Stimulated activated CD8-positive, alpha-beta memory T cell treated with anti-CD3 and anti-CD28 coated beads, Interleukin-15, amount 100 ng/mL, for 48 hours (primary cell): ENCODE results near the gene P3H2.

ENCODE experiments used
- DNase-seq, 2 donors: peaks; one replicate each; pipeline ENCODE4 v3.0.0-alpha.2; 2020; ENCODE audit warnings: low read depth in 2 of 2

P3H2 gene

GRCh38 chr3:190017521-190018288 is 103.0 kb downstream of the P3H2 start:
- no peak for DNase-seq

- no peak for DNase-seq
Measured at GRCh38 chr3:190016966-190017365, 103.7 kb downstream of the P3H2 start.

- DNase-seq, result no peak
Measured at GRCh38 chr3:190014940-190015339, 105.8 kb downstream of the P3H2 start.

GRCh38 chr3:190013943-190014924 is 106.5 kb downstream of the P3H2 start:
- no peak for DNase-seq

DNA sequence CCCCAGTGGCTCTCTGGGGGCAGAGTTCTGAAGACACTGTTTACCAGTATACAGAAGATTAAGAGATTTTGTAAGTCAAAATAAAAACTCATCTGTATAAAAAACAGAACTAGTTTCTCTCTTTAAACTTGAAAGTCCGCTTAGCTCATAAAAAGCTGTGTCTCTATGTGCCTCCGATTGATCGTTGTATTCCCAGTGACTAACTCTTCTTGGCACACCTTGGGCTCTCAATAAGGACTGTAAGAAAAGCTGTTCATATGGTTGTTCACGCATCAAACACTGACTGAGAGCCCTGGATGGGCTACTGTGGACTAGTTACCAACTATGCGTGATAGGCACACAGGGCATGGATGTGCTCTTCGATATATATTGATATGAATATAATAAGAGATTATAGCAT is 107.9 kb downstream of the P3H2 start:
- no peak for DNase-seq

DNA sequence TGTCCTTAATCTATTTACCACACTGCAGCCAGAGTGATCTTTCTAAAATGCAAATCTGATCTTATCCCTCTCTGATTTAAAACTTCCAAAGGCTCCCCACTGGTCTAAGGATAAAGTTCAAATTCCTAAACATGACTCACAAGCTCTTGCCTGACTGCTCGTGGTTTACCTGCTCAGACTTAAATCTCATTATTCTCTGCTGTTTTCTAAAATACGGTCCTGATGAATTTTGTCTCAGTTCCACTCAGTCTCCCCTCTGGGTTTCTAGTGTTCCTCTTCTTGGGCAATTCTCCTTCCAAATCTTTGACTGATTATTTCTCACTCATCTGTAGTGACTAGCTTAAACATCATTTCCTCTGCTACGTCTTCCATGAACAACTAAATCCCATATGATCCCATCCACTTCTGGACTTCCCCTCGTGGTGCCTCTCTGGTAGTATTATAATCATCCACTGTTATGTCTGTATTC is 108.3 kb downstream of the P3H2 start:
- no peak for DNase-seq

DNA sequence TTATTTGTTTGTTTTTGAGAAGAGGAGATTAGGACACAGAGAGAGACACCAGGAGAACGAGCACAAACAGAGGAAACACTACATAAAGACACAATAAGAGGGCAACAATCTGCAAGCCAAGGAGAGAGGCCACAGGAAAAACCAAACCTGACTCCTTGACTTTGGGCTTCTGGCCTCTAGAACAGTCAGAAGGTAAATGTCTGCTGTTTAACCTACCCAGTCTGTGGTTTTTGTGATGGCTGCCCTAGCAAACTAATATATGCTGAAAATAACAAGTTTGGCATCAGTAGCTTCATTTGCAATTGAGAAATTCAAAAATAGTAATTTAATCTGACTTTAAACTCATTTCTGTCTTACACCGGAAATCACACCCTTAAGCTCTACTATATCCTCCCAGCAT is 110.2 kb downstream of the P3H2 start:
- no peak for DNase-seq

GRCh38 chr3:190009614-190010013 is 111.1 kb downstream of the P3H2 start:
- no peak for DNase-seq

GRCh38 chr3:190008432-190008831 is 112.3 kb downstream of the P3H2 start:
- DNase-seq, result no peak

DNA sequence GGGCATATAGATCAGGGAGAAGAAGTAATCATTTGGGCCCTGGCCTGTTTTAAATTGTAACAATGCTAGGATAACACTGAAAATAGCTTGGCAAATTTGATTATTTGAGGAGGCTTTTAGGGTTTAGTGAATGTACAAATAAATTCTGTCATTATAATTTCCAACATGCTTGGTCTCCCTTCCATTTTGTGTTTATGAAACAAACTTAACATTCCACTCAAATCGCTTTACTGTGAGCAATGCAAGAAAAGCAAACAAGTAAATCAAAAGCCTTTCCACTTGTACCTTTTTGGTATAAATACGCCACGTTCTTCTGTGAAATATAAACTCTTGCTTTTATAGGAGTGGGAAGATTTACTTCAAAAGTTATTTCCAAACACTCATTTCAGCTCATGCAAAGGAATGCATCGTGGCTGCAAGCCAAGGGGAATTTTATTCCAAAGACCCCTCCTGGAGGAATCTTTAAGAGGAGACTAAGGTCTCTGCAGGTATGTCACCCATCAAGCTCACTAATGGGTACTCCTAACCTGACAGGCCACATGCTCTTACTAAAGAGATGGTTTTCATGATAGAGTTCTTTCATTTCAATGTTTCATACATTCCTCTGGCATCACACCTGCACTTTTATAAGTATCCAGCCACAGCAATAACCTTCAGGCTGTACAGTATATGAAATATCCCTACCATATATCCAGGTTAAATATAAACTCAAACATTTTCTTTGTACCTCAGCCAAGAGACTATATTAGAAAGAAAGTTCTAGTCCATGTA is 115.2 kb downstream of the P3H2 start:
- no peak for DNase-seq

GRCh38 chr3:190004656-190005055 is 116.0 kb downstream of the P3H2 start:
- DNase-seq, result no peak

GRCh38 chr3:190003681-190004123 is 117.0 kb downstream of the P3H2 start:
- DNase-seq, result no peak

DNA sequence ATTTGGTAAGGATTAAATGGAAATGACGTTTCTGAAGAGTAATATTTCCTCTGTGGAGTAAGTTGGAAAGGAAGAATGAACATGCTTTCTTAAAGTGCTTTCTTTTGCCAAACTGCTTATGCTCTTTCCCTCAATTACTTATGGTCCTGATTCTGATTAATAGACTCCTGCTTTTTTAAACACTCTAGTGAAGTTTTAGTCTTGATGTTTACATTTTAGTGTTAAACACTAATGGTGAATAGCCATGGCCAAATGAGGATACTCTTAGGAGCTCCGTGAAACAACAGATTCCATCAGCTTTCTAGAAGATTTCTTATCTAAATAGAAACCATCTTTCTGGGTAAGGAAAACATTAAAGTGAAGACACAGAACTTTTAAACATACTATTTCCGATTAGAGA is 117.6 kb downstream of the P3H2 start:
- DNase-seq, result no peak

GRCh38 chr3:190001426-190001825 is 119.3 kb downstream of the P3H2 start:
- no peak for DNase-seq

- DNase-seq, result no peak
Measured at GRCh38 chr3:190000861-190001196, 119.9 kb downstream of the P3H2 start.

- DNase-seq, result no peak
Measured at GRCh38 chr3:190000187-190000860, 120.4 kb downstream of the P3H2 start.

GRCh38 chr3:189999718-190000117 is 121.0 kb downstream of the P3H2 start:
- no peak for DNase-seq

DNA sequence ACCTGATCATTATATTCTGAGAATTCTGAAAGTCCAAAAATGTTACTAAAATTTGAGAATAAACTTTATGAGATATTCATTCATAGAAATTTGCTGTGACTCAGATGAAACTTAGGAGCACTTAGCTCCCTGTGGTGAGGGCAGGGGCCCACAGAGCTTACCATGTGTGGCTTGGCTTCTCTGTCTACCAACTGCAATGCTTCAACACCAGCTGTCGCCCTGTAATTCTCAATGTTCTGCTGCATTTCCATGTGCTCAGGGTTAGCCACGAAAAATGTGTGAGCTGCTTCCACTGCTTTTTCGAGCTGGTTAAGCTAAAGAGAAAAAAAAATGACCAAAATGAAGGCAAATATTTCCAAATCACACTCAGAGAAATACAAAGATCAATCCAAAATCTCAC is 125.6 kb downstream of the P3H2 start:
- no peak for DNase-seq

- no peak for DNase-seq
Measured at GRCh38 chr3:189990826-189991225, 129.9 kb downstream of the P3H2 start.

GRCh38 chr3:189988854-189989253 is 131.8 kb downstream of the P3H2 start:
- no peak for DNase-seq

DNA sequence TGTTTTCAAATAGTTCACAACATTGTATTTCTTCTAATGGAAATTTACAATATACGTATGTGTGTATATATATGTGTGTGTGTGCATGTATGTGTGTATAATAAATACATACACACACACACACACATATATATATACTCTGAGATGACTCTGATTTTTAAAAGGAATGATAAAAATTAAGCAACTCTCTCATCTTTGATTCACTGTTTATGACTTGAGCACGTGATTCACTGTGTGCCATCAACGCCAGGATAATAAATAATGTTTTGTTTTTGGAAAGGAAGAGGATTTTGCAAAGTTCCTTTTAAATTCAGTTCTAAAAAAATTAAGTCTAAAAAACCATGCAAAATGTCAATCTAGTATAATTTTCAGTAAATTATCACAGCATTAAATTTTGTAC is 132.4 kb downstream of the P3H2 start:
- DNase-seq, result no peak
